CD4-positive, alpha-beta T cell treated with Interleukin-15 for 1 hour (primary cell): Measurements from ENCODE around the gene AP2A2.
A peak's percentile ranks its signal among the peaks of the same experiment; 100 is the strongest.

Experiments used
- DNase-seq: peaks from one replicate; pipeline ENCODE4 v3.0.0-alpha.2; 2020

The AP2A2 gene

DNA sequence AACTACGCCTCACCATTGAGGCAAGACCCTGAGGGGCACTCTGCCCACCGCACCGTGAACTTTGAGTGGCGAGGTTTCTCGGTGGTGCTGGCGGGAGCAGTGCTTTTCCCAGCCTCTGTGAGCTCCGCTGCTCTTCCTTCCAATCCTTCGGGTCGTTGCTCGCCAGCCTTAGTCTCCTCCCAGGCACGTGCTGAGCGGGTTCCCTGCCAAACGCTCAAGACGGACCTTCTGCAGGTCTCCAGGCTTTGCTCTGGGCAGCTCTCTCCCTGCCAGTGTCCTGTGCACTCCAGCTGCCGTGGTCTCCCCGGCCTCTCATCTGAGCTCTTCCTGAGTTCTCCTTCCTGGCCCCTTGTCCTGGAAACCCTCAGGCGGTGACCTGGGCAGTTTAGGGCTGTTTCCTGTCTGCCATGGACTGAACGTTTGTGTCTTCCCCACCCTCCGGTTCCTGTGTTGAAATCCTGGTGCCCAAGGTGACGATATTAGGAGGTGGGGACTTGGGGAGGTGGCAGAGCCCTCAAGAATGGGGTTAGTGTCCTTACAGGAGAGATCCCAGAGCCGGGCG is 122.0 kb downstream of the AP2A2 start:
- DNase-seq: peak; percentile 16

DNA sequence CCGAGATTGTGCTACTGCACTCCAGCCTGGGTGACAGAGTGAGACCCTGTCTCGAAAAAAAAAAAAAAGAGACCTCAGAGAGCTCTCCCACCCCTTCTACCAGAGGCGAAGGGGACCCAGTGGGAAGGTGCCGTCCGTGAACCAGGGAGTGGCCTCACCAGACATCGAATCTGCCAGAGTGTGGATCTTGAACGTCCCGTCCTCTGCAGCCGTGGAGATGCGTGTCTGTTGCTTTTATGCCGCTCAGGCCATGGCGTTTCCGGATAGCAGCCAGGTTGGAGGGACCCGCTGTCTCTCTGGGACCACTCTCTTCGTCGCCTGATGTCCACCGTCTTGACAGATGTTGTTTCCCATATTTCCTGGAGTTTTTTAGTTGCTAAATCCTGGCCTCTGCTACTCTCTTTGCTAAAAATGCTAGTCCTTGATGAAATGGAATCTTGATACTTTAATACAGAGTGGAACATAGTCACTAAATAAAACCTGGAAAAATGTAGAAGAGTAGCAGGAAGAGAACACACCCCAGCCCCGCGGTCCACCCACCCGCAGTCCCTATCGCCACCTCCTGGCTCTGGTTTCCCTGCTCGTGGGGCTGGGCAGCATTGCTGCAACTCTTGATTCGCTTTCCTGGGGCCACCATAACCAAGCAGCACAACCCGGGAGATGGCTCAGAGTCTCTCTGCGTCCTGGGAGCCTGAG is 122.9 kb downstream of the AP2A2 start:
- no peak for DNase-seq

DNA sequence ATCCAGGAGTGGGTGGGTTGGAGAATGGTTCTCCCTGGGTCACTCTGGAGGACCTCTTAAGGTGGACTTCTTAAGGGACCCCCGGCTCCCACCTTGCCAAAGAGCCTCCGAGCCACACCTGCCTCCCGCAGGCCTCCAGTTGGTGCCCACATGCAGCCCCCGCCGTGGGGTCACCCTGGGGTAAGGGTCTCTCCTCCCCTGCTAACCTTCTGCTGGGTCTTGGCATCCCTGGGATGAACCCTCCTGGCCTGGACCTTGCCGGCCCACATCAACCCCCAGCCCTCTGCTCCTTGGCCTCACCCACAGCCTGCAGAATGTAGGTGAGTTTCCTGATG is 123.4 kb downstream of the AP2A2 start:
- peak; percentile 8 for DNase-seq

DNA sequence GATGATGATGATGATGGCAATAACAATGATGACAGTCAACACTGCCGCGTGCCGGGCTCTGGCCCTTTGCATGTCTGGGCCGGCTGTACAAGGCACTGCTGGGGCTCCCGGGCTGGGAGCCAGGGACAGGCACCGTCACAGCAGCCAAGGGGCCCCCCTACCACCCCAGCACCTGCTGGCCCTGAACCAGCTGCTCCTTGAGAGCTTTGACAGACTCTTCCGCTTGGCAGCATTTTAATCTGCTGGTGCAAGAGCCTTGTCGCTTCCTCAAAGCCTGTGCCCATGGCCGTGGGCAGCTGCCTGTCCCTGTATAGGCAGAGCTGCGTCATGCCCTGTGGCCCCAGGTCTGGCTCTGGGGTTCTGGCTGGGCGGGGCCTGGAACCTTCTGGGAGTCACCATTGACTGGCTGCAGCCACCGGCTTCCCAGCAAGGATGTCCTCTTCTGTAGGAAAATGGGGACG is 123.8 kb downstream of the AP2A2 start:
- no peak for DNase-seq

DNA sequence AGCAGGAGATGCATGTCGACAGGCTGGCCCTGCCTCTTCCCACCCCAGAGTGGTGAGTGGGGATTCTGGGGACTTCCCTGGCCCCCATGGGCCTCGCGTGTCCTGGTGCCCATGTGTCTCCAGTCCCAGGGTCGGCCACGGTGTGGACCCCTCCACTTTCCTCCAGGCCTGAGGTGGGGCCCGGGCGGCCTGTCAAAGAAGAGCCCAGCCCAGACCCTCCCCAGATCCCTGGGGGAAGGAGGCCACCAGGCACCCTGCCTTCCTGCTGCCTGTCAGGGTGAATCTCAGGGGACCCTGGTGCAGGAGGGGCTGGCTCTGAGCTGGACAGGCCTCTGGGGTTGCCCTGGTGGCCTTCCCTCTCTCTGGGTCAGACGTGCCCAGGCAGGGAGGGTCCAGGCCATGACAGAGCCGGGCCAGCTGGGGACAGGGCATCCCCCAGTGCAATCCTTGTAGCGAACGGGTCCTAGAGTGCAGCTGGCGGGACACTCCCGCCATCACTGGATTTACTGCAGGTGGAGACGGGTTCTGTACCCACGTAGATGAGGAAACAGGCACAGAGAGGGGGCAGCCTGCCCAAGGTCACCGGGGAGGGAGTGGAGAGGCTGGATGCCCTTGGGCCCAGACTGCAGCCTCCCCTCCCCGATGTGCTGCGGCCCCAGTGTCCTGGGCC is 124.4 kb downstream of the AP2A2 start:
- peak; percentile 15 for DNase-seq

DNA sequence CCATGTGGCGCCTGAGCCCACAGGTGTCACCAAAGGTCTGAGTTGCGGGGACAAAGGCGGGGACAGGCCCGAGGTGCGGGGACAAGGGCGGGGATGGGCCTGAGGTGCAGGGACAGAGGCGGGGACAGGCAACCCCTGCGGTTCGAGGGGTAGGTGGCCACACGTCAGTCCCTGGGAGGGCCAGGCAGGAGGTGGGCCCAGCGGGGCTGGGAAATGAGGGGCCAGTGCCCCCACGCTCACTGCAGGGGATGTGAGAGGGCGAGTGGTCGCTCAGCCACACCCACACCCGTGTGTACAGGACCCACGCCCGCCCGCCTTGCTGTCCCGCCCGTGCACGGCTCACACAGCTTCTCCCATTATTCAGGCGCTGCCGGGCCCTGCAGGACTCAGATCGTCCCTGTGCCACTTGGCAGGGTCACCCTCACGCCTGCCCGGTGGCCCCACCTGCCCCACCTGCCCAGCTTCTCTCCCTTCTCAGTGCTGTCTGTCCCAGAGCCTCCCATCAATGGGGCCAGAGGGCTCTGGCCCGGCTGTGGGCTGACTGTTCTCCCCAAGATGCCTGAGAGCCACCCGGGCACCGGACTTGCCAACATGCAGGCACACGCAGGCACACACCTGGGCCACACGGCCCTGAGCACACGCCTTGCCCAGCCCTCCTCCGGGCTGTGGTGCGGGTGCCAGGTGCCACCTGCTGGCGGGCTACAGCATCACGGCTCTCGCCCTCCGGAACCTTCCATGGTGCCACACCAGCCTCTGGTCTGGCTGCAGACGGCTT is 125.1 kb downstream of the AP2A2 start:
- DNase-seq: peak; percentile 67

DNA sequence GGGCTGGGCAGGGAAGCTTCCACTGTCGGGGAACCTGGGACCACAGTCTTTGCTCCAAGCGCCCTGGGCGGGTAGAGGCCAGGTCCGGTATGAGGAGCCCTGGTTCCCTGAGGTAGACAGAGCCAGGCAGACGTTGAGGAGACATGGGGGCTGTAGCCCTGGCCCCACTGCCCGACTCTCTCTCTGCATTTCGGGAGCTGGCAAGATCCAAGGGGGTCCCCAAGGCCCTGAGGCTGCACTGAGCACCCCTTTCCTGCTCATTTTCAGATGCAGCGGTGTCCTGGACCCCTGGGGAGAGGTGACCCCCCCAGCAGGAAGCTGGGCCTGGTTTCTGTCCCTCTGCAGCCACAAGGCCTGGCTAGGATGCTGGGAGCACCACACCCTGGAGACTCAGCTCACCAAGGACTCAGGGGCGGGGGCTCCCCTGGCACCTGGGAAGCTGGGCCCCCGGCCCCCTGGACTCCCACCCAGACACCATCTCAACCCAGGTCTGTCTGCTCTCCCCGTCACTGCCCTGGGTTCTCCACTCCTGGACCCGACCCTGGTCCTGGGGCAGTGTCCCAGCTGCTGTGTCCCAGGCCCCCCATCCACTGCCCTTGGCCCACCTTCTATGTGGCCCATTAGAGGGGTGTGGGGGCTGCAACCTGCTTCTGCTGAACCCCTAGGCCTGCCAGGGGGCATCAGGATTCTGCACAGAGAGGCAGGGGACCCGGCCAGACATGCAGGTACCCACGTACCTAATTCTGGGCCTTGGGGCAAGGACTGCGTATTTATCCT is 125.9 kb downstream of the AP2A2 start:
- DNase-seq: peak; percentile 13

DNA sequence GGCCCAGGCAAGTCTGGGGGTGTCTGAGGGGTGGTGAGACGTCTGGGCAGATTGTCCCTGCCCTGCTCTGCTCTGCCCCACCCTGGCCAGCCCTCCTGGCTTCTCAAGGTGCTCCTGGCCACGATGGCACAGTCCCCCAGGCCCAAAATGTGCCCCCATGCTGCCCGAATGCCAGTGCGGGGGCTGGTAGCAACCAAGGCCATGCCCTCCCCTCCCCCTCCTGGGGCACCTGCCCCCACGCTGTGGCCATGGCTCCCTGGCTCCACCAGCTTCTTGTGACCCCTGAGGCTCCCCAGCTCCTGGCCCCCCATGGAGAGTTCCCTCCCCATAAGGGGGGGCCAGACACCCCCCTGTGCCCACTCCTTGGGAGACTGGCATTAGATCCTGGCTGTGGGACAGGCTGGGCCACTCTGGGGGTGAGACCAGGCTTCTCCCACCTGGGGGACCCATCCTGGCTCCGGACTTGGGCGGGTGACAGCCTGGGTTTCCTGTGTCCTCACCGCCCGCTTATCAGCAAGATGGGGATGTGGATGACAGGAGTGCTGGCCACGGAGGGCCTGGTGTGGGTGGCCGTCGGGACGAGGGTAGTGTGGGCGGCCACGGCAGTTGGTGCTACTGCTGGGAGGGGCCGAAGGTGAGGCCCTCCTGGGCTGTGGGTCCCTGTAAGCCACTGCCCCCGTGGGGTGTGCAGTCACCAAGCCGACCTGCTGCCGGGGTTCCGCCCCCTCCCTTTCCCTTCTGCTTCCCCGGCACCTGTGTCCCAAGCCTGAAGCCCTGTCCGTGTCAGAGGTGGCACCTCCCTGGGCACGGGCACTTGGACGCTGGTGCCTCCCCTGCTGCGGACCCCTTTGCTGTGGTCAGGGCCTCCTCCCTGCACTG is 126.7 kb downstream of the AP2A2 start:
- peak; percentile 13 for DNase-seq

DNA sequence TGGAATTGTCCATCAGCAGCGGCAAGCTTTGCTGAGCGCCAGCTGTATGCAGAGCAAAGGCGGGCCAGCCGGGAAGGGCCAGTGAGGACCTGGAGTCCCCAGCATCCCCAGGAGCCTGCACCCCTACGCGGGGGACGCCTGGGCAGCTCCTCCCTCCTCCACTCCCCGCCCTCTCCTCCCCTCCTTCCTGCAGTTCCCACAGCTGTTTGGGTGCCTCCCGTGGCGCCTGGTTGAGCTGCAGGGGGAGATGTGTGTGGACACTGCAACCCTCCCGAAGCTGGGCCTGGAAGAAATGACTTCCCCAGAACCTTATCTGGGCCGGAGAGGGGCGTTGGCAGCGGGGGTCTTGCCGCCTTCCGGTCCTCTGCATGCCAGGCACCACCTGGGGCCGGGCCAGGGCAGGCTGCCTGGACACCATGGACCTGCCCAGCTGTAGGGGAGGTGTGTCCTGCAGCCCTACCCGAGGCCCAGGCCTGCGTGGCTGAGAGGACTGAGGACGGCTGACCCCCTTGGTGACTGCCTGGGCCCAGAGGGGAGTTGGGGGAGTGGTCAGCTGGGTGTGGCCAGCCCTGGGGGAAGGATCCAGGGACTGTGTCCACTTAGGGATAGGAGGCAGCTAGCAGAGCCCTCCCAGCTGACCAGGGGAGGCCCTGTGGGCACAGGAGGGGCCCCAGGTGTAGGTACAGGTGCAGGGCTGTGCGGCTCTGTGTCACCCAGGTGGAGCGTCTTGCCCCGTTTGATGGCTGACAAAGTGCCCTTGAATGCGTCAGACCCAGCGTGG is 127.6 kb downstream of the AP2A2 start:
- peak; percentile 14 for DNase-seq

DNA sequence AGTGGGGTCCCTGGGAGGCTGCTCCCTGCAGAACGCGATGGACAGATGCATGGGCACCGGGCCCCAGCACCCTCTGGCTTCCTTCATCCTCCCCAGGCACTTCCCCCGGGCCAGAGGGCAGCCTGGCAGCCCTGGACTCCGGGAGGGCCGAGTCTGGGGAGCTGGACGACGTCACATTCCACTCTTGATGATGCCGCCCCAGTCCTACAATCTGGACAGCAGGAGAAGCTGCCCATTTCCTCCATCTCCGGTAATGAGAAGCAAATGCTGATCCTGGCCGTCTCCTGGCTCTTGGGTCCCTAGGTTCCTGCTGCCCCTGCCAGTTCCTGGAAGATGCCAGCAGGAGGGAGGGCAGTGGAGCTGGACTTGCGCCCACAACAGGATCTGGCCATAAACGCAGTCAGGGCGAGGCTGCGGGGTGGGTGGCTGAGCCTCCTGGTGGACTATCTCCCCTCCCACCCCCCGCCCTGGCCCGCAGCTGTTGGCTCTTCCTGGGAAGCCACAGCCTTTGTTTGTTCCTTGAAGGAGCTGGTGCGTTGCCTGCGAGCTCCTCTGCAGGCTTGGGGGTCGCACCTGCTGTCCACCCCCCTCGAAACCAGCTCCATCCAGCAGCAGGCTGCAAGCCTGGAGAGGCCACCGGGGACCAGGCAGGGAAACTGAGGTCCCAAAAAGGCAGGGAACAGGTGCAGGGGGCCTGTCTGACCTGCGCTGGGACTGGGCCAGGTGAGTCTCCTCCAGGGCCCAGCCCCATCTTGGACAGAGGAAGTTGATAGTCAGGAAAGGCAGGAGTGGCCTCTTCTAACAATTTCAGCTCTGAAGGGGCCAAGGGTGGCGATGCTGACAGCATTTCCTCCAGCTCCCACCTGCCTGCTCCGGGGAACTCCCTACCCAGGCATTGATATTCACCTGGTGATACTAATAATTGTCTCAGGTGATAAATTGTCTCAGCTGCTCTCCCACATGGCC is 128.8 kb downstream of the AP2A2 start:
- DNase-seq: no peak

DNA sequence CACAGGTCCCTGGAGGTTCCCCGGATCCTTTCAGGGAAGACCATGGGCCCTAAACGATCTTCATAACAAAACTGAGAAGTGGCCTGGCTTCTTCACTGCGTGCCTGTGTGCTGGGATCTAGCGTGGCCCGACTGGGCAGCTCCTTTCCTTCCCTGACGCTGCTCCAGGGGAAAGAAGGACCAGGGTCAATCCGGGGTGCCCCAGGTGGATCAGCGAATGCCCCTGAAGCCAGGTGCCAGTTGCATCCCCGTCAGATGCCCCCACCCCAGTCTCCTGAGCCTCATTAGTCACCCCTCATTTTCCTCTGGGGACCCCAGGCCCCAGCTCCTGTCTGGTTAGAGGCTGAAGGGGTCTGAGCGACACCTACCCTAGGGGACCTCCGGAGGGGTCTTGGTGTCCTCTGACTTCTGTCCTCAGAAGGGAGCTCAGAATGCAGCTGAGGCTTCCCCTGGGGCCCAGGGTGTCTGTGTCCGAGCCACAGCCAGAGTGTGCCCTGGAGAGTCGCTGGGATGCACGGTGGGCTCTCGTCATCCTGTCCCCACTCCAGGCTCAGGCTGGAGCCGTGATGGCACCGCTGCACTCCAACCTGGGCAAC is 129.5 kb downstream of the AP2A2 start:
- DNase-seq: no peak

DNA sequence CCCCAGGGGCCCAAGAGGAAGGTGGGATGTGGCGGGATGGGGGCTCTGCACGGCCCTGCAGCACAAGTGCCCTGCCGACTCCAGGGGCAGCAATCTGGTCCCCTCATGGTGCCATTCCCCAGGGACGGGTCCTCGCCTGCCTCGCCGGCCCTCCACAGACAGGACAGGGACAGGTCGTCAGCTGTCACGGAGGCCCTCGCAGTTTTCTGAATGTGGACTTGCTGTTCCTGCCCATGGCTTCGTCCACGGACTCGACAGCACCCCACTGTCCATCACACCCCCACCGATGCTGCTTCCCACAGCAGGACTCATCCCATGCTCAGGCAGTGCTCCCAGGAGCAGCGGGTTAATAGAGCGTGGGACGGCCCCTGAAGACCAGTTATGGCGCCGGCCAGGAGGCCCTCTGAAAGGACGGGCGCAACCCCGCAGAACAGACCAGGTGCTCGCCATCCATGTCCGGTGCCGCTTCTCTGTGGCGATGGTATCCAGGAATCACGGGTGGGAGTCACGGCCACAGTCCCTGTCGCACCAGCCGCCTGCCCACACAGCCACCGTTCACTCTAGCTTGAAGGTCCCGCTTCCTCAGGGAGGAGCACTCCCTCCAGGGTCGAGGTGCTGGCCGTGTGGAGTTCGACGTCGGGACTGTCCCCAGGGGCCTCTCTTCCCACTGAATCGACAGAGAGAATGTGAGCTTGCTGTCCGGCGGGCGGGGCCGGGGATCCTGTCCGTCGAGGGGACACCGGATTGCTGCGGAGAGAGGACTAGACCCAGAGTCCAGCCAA is 130.5 kb downstream of the AP2A2 start:
- DNase-seq: no peak

DNA sequence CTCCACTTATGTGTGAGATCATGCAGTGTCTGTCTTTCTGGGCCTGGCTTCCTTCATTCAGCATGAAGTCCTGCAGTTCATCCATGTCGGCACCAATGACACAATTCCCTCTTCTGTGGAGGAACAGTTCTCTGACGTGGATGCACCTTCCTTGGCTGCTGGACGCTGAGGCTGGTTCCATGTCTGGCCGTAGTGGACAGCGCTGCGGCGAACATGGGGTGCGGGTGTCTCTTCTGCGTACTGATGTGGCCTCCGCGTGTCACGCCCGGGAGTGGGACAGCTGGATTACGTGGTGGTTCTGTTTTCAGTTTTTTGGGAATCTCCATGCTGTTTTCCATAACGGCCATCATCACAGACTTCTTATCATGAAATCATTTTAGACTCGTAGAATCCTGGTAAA is 132.1 kb downstream of the AP2A2 start:
- no peak for DNase-seq

DNA sequence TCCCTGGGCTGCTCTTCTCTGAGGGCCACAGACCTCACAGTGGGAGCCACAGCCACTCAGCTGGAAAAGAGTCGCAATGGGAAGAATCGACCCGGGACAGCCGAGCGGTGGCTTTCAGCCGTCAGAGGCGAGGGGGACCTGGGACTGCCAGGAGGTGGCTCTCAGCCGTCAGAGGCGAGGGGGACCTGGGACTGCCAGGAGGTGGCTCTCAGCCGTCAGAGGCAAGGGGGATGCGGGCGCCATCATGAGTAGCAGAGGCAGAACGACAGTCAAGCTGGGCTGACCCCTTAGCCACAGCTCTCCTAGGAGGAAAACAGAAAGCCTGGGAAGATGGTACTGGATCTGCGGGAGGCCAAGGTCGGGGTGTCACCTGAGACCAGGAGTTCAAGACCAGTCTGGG is 134.1 kb downstream of the AP2A2 start:
- no peak for DNase-seq

DNA sequence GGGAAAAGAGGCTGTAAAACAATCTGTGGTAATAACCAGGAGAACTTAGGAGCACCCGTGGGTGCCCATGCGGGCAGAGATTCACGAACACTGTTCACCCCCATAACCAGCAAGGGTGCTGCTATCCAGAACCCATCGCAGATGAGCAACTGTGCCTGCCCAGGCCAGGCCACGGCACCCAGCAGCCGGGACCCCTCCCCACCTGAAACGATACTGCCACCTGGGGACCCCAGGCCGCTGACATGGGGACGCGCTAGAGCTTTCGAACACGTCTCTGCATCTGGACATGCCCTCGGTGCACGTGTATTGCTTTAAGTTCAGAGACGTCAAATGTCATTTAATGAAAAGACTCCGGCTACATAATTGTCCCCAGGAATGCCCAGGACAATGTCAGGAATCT is 134.7 kb downstream of the AP2A2 start:
- no peak for DNase-seq

DNA sequence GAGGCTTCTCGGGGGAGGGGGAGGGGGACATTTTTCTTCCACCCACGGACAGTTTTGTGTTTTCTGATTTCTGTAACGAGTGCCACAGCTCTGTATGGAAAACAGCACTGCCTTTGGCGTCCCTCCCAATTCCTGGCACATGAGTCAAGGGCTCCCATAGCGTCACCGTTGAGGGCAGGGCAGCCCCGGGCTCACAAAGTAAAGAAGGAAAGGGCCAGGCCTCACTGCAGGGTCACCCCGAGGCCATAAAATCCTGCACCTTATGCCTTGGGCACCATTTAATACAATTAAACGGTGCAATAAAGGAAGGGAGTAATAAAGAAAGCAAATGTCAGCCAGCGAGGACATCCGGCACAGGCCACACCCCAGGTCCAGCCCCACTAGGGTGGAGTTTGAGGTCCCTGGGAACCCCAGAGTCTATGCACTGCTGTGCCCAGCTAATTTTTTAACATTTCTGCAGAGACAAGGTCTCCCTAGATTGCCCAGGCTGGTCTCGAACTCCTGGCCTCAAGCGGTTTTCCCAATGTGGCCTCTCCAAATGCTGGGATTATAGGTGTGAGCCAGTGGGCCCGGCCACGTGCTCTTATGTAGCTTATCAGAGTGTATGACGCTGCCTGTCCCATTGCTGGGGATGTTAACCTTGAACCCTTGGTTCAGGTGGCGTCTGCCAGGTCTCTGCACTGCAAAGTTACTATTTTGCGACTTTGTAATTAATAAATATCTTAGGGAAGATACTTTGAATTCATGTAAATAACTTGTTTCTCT is 135.4 kb downstream of the AP2A2 start:
- no peak for DNase-seq
